Measurements from ENCODE around the gene IRF5. TPM values are rescaled to one million over a fixed set of nuclear protein-coding genes. Genes with fewer than 3 reads are reported as not detected.

The IRF5 gene
- polyA plus RNA-seq, 6 donors from 2014 or later, result 54.4 to 78.0 (median 58.5) TPM

GRCh38 chr7:128895320-128895719 is 42.4 kb upstream of the IRF5 start:
- Mint-ChIP-seq H3K4me1 (no peaks in the 10 kb centered on the region), H3K9me3 (peaks cover 0 to 9% (median 4%) of the 10 kb centered on the region in 7 donors), H3K36me3 (peaks cover 0 to 7% of the 10 kb centered on the region in 2 donors), H3K4me3 (no peak overlapping the region), H3K27ac (no peak overlapping the region), H3K27me3 (peaks cover 4 to 11% (median 10%) of the 10 kb centered on the region in 3 donors)
- DNase-seq, result no peak
- no peak for ATAC-seq (ENCODE audit: low read depth in 2 of 2)

GRCh38 chr7:128899392-128899791 is 38.3 kb upstream of the IRF5 start:
- Mint-ChIP-seq H3K4me1 (peaks cover 2 to 5% (median 2%) of the 10 kb centered on the region in 3 donors), H3K9me3 (peaks cover 0 to 12% (median 4%) of the 10 kb centered on the region in 7 donors), H3K27ac (no peak overlapping the region), H3K36me3 (peaks cover 0 to 7% of the 10 kb centered on the region in 2 donors), H3K4me3 (no peak overlapping the region), H3K27me3 (peaks cover 2 to 11% (median 4%) of the 10 kb centered on the region in 3 donors)
- ATAC-seq (ENCODE audit: low read depth in 2 of 2), result no peak
- DNase-seq, result no peak

- peaks cover 0 to 12% (median 4%) of the 10 kb centered on the region in 7 donors for H3K9me3 Mint-ChIP-seq
Observed at GRCh38 chr7:128900237-128900636, 37.5 kb upstream of the IRF5 start.

GRCh38 chr7:128902761-128903585 is 34.8 kb upstream of the IRF5 start:
- H3K36me3 Mint-ChIP-seq, result peaks cover 0 to 7% of the 10 kb centered on the region in 2 donors
- peaks cover 15 to 27% (median 19%) of the 10 kb centered on the region in 3 donors for H3K27me3 Mint-ChIP-seq
- H3K27ac Mint-ChIP-seq, result peak overlapping the region in 1 of 6 donors; percentile 55
- H3K9me3 Mint-ChIP-seq, result peaks cover 0 to 12% (median 4%) of the 10 kb centered on the region in 7 donors
- ATAC-seq (ENCODE audit: low read depth in 2 of 2) (no peak), DNase-seq (no peak)
- H3K4me3 Mint-ChIP-seq, result no peak overlapping the region
- peaks cover 7 to 11% (median 9%) of the 10 kb centered on the region in 3 donors for H3K4me1 Mint-ChIP-seq

More at GRCh38 chr7:128900237-128900636, 37.5 kb upstream of the IRF5 start:
- no peak for DNase-seq
- peaks cover 7 to 10% (median 9%) of the 10 kb centered on the region in 3 donors for H3K4me1 Mint-ChIP-seq
- ATAC-seq (ENCODE audit: low read depth in 2 of 2), result no peak
- H3K27ac Mint-ChIP-seq, result no peak overlapping the region
- peaks cover 0 to 7% of the 10 kb centered on the region in 2 donors for H3K36me3 Mint-ChIP-seq
- H3K27me3 Mint-ChIP-seq, result peaks cover 4 to 11% (median 10%) of the 10 kb centered on the region in 3 donors
- H3K4me3 Mint-ChIP-seq, result no peak overlapping the region

GRCh38 chr7:128903621-128904361 is 33.9 kb upstream of the IRF5 start:
- Mint-ChIP-seq H3K27me3 (peaks cover 13 to 35% (median 27%) of the 10 kb centered on the region in 3 donors), H3K36me3 (peaks cover 0 to under 1% of the 10 kb centered on the region in 2 donors), H3K27ac (peak overlapping the region in 1 of 6 donors; percentile 68), H3K9me3 (peaks cover 0 to 7% (median 0%) of the 10 kb centered on the region in 7 donors), H3K4me1 (peaks cover 7 to 11% (median 9%) of the 10 kb centered on the region in 3 donors), H3K4me3 (no peak overlapping the region)
- no peak for DNase-seq
- ATAC-seq (ENCODE audit: low read depth in 2 of 2), result no peak

DNA sequence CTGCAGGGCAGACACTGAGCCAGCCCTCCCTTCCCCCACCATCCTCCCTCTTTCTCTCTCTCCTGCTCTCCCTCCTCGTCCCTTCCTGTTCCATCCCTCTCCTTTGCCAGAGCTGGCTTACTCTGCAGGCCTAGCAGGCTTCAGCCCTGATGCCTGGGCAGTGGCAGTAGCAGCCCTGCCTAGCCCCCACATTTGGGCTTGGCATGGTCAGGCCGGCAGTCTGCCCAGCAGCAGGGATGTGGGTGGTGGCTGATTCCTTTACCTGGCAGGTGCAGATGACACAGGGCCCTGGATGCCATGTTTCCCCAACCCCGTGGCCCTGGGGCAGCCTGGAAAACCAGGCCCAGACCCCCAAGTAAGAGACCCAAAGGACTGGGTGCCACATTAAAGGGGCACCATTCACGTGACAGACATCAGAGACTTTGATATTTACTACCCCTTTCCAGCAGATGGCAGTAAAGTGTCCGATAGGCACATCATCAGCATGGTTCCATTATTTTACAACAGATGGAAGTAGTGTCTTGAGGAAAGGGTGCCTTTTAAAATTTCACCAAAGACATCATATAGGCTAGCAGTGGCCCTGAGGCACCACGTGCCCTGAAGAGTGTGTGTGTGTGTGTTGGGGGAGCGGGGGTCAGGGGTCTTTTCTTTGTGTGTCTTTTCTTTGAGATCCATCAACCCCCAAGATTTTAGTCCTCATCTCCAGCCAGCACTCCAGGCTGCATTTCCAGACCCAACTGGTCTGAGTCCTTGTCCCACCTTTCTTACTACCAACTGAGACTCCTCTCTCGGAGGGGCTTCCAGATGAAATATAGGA is 33.1 kb upstream of the IRF5 start:
- ATAC-seq (ENCODE audit: low read depth in 2 of 2), result peak; percentile 85 to 93

GRCh38 chr7:128906001-128906765 is 31.5 kb upstream of the IRF5 start:
- Mint-ChIP-seq H3K36me3 (no peaks in the 10 kb centered on the region), H3K9me3 (peaks cover 0 to 3% (median 0%) of the 10 kb centered on the region in 7 donors), H3K27me3 (peaks cover 21 to 59% (median 50%) of the 10 kb centered on the region in 3 donors), H3K4me1 (peaks cover 13 to 20% (median 19%) of the 10 kb centered on the region in 3 donors), H3K27ac (peak overlapping the region in 3 of 6 donors; percentile 49 to 70 (median 52)), H3K4me3 (no peak overlapping the region)
- DNase-seq (no peak), ATAC-seq (ENCODE audit: low read depth in 2 of 2) (no peak)

More for the DNA sequence above, 33.1 kb upstream of the IRF5 start:
- Mint-ChIP-seq H3K9me3 (peaks cover 0 to 6% (median 2%) of the 10 kb centered on the region in 7 donors), H3K27me3 (peaks cover 16 to 43% (median 35%) of the 10 kb centered on the region in 3 donors), H3K27ac (peak overlapping the region; percentile 21 to 89 (median 54)), H3K4me1 (peaks cover 9 to 16% (median 11%) of the 10 kb centered on the region in 3 donors), H3K4me3 (no peak overlapping the region), H3K36me3 (no peaks in the 10 kb centered on the region)
- DNase-seq, result peak; percentile 71

DNA sequence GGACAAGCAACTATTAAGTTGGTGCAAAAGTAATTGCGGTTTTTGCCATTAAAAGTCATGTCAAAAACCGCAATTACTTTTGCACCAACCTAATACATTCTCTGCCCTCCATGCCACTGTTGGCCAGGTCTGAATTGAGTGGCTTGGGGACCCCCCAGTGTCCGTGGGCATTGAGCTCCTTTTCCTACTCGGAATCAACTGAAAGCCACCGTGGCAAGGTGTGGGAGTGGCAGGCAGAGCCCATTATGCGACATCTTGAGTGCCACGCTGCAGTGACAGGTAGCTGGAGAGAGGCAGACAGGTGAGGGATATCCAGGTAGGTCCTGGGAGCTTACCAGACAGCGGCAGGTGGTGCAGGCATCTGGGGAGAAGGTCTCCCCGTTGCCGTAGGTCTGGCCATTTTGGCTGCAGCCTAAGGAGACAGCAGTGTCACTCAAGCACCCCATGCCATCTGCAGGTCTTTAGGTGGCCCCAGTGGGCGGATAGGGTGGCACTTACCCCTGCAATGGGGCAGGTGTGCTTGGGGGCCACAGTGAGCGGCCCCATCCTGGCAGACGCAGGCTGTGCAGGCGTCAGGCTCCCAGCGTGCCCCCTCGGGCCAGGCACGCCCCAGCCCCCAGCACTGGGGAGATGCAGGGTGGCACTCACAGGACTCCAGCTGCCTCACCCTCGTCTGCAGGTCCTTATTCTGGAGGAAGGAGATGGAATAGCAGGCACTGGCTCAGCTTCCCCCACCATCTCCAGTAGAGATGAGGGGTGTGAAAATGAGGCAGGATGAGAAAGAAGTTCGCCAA is 30.8 kb upstream of the IRF5 start:
- Mint-ChIP-seq H3K27me3 (peaks cover 24 to 67% (median 56%) of the 10 kb centered on the region in 3 donors), H3K27ac (peak overlapping the region in 2 of 6 donors; percentile 52 to 89), H3K36me3 (no peaks in the 10 kb centered on the region), H3K4me3 (no peak overlapping the region), H3K9me3 (peaks cover 0 to 2% (median 0%) of the 10 kb centered on the region in 7 donors), H3K4me1 (peaks cover 13 to 20% (median 19%) of the 10 kb centered on the region in 3 donors)
- ATAC-seq (ENCODE audit: low read depth in 2 of 2) (no peak), DNase-seq (no peak)

DNA sequence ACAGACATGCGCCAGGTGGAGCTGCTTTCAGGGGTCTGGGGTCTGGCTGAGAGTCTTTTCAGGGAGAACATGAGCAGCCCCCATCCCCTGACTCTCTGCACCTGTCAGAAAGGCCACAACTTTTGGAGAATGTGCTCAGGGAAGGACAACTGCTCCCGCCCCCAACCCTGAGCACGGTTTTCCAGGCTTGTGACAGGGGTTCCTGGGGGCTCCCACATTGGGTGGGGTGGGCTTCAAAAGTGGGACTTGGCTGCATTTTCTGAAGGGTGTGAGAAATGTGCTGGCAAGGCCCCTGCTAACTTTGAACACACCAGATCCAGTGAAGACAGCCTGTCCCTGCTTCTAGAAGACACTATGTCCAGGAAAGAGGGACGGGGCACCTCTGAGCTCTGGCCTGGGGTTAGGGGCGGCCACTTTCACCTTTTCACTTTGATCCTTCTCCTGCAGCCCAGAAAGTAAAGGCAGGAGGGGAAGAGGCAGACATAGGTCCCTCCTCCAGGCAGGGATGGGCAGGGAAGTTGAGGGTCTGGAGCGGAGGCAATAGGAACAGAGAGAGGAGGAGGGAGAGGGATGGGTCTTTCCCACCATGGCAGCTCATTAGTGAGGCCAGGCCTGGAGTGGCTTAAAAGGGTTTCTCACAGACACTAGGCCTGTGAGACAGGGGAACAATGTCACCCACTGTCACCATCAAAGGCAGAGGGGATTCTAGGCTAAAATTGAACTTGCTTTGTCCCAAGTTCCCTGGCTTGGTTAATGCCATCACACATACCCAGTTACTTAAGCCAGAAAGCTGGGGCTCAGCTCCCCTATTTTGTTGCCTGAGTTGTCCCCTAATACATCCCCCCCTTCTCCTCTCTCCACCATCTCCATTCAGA is 28.7 kb upstream of the IRF5 start:
- peaks cover 8 to 21% (median 20%) of the 10 kb centered on the region in 3 donors for H3K4me1 Mint-ChIP-seq
- DNase-seq (no peak), ATAC-seq (ENCODE audit: low read depth in 2 of 2) (no peak)
- H3K27ac Mint-ChIP-seq, result peak overlapping the region in 2 of 6 donors; percentile 6 to 92
- no peaks in the 10 kb centered on the region for H3K36me3 Mint-ChIP-seq
- H3K27me3 Mint-ChIP-seq, result peaks cover 28 to 62% (median 57%) of the 10 kb centered on the region in 3 donors
- peak overlapping the region in 3 of 8 donors; percentile 6 to 45 (median 42) for H3K4me3 Mint-ChIP-seq
- H3K9me3 Mint-ChIP-seq, result peaks cover 0 to 2% (median 0%) of the 10 kb centered on the region in 7 donors

DNA sequence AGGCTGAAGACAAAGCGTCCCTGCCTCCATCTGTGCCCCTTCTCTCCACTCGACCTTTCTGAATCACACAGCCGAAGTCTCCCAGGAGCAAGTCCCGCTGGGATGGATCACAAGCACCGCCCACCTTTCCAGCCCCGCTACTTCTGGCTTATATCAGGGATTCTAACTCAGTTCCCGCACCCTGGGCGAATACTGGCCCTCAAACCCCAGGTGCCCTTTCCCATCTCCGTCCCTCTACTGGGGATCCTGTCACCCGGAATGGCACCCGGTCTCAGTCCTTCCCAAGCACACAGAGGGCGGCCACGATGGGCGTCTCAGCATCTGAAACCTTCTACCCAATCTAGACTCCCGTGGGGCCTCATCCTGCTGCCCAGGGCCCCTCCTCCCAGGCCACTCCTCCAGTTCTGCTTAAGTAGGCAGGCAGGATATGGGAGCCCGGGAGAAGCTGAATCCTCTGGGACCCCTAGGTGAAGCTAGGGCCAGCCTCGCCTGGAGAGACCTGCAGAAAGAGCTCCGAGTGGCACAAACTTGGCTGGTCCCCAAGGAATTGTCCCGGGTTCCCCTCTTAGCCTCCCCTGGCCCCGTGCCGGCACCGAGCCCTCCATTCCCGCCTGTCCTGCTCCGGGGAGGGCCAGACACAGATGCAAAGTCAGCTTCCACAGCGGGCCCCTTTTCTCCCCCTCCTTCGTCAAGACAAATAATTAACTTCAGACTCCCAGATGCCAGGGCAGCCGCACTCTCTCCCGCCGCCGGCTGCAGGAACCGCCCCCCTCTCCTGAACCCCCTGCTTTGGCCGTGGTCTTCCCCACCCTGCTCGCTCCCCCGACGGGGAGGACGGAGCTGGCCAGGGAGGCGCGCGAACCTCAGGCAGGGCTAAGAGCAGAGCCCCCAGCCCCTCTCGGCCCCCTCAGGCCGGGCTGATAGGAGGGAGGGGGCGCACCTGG is 27.8 kb upstream of the IRF5 start:
- H3K9me3 Mint-ChIP-seq, result peaks cover 0 to 2% (median 0%) of the 10 kb centered on the region in 7 donors
- peaks cover 11 to 24% (median 22%) of the 10 kb centered on the region in 3 donors for H3K4me1 Mint-ChIP-seq
- DNase-seq, result no peak
- H3K36me3 Mint-ChIP-seq, result no peaks in the 10 kb centered on the region
- peak overlapping the region in 5 of 8 donors; percentile 6 to 54 (median 42) for H3K4me3 Mint-ChIP-seq
- H3K27ac Mint-ChIP-seq, result peak overlapping the region in 2 of 6 donors; percentile 6 to 15
- peaks cover 23 to 68% (median 61%) of the 10 kb centered on the region in 3 donors for H3K27me3 Mint-ChIP-seq
- no peak for ATAC-seq (ENCODE audit: low read depth in 2 of 2)
